GM10847 (cell line): Measurements from ENCODE around the gene HEBP1.

ENCODE experiments used
- POLR2A ChIP-seq: IDR thresholded peaks from 2 replicates; pipeline ENCODE4 v1.6.1; 2011; ENCODE audit not compliant: insufficient read length; ENCODE audit errors: extremely low read depth

HEBP1 gene

GRCh38 chr12:12983420-12984035 lies 16.5 kb downstream of the HEBP1 start:
- no peak for TF ChIP-seq POLR2A

- no peak for TF ChIP-seq POLR2A
Observed at GRCh38 chr12:12982331-12982730, 17.7 kb downstream of the HEBP1 start.

- TF ChIP-seq POLR2A = no peak
Observed at GRCh38 chr12:12979731-12980259, 20.3 kb downstream of the HEBP1 start.

- TF ChIP-seq POLR2A = no peak
Observed at GRCh38 chr12:12979126-12979525, 20.9 kb downstream of the HEBP1 start.

GRCh38 chr12:12977231-12977630 lies 22.8 kb downstream of the HEBP1 start:
- no peak for TF ChIP-seq POLR2A

GRCh38 chr12:12976366-12976765 lies 23.7 kb downstream of the HEBP1 start:
- no peak for TF ChIP-seq POLR2A

GRCh38 chr12:12975322-12976077 lies 24.6 kb downstream of the HEBP1 start:
- TF ChIP-seq POLR2A = no peak

- no peak for TF ChIP-seq POLR2A
Observed at GRCh38 chr12:12974211-12974610, 25.9 kb downstream of the HEBP1 start.

- TF ChIP-seq POLR2A = no peak
Observed at GRCh38 chr12:12973019-12973418, 27.0 kb downstream of the HEBP1 start.

- TF ChIP-seq POLR2A = no peak
Observed at GRCh38 chr12:12965836-12966235, 34.2 kb downstream of the HEBP1 start.

GRCh38 chr12:12964255-12964654 lies 35.8 kb downstream of the HEBP1 start:
- no peak for TF ChIP-seq POLR2A

GRCh38 chr12:12960639-12961209 lies 39.3 kb downstream of the HEBP1 start:
- TF ChIP-seq POLR2A = no peak

GRCh38 chr12:12958886-12959285 lies 41.2 kb downstream of the HEBP1 start:
- no peak for TF ChIP-seq POLR2A

- no peak for TF ChIP-seq POLR2A
Observed at GRCh38 chr12:12954878-12955625, 45.0 kb downstream of the HEBP1 start.

GRCh38 chr12:12954356-12954755 lies 45.7 kb downstream of the HEBP1 start:
- no peak for TF ChIP-seq POLR2A
